Measurements from ENCODE around the gene YIPF4. TPM values are rescaled to one million over a fixed set of nuclear protein-coding genes. Genes with fewer than 3 reads are reported as not detected.
"Not testable (repeated sequence)": the region's sequence is repeated elsewhere in the genome, so short reads cannot be mapped to it uniquely, and the experiment has no call there.

Gene YIPF4
- polyA plus RNA-seq, 2 of the 4 experiments (the other 2 are of a cell fraction), result 31.4 to 54.1 TPM

DNA sequence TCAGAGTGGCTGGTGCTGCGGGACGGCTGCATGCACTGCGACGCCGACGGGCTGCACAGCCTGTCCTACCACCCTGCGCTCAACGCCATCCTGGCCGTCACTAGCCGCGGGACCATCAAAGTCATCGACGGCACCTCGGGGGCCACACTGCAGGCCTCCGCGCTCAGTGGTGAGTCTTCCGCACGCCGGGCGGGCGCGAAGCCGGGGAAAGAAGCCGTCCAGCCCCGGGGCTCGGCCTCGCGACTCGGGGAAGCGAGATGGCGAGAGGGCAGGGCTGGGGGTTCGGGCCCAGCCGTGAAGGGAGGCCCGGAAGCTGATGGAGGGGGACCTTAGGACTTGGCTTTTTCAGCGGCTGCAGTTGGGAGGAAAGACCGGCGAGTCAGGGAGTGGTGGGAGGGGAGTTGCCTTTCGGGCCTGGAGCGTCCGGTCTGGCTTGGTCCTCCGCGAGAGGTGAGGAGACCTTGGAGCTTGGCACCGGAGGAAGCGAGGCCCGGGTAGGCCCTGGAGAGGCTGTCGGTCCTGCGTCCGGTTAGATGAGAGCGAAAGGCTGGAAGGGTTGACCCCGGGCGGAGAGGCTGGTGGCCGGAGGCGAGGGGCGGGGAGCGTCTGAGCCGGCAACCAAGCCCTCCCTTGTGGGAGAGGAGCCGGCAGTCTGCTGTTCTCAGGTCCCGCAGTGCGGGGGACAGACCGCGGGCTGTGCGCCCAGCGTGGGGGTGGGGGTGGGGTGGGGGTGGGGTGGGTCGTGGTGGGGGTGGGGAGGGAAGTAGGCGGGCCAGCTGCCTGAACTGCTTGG lies 79.8 kb downstream of the YIPF4 start:
- Histone ChIP-seq H3K4me1 (peaks cover 33% of the 10 kb centered on the region), H3K27ac (peak overlapping the region; percentile 96), H3K4me3 (peak overlapping the region; percentile 97), H3K9me3 (no peaks in the 10 kb centered on the region), H3K4me2 (peak overlapping the region; percentile 94)
- TF ChIP-seq PHF8 (IDR thresholded peaks at IDR 0.05; ENCODE audit: borderline replicate concordance, low read depth), result peak; percentile 71
- TF ChIP-seq SREBF2 (IDR thresholded peaks at IDR 0.05), result no peak
- TF ChIP-seq KDM5A (IDR thresholded peaks at IDR 0.05), result peak; percentile 46
- WGBS (ENCODE audit: missing lambda C conversion rate), result under 1% methylated on average over 34 of the region's 65 CpGs
- CTCF ChIA-PET, result interaction anchor here (1.0 kb wide), 1 partner anchor 81 kb away, joined by 3 read pairs; no protein-coding TSS in a partner anchor
- FAIRE-seq (no peak), ATAC-seq (peak; percentile 29 to 46), DNase-seq (ENCODE audit: low read depth in 1 of 2, low spot score in 1 of 2) (peak in 1 of 2 experiments; percentile 56)
- POLR2A ChIA-PET, result interaction anchor here (0.6 to 1.0 kb wide), 4 partner anchors 45 to 192 kb away, joined by 3 to 5 read pairs (median 3); partner anchors contain the start of gene SLC30A6

DNA sequence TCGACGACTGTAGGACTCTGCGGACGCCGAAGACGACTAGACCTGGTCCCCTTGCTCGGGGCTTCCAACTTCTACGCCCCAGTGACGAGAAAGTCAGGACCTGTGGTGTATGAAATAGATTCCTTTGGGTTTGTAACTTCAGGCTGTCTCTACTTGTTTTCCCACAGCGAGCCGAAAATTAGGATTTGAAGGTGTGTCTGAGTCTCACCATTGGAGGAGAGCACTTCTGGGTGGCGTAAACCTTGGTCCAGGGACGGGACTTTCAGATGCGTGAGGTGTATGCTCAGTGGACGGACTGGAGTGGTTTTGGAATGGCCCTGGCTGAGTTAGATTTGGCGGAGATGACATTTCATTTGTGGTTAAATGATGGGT lies 80.4 kb downstream of the YIPF4 start:
- WGBS (ENCODE audit: missing lambda C conversion rate), result 5% methylated on average over 16 of the region's 16 CpGs
- ATAC-seq (peak in 1 of 2 experiments; percentile 9; a peak in 3 of 6 replicates), DNase-seq (ENCODE audit: low read depth in 1 of 2, low spot score in 1 of 2) (peak in 1 of 2 experiments; percentile 35), FAIRE-seq (no peak)
- Histone ChIP-seq H3K4me1 (peaks cover 36% of the 10 kb centered on the region), H3K4me3 (peak overlapping the region; percentile 97), H3K9me3 (no peaks in the 10 kb centered on the region), H3K4me2 (peak overlapping the region; percentile 94), H3K27ac (peak overlapping the region; percentile 96)
- CTCF ChIA-PET, result interaction anchor here (1.0 kb wide), 1 partner anchor 80 kb away, joined by 3 read pairs; no protein-coding TSS in a partner anchor
- POLR2A ChIA-PET, result interaction anchor here (0.6 to 1.0 kb wide), 3 partner anchors 44 to 193 kb away, joined by 3 to 5 read pairs (median 3); partner anchors contain the start of gene SLC30A6
- TF ChIP-seq NPAS2 (CRISPR knock-in tag; IDR thresholded peaks at IDR 0.05; ENCODE audit: borderline replicate concordance) (no peak), MYC (IDR thresholded peaks at IDR 0.05; ENCODE audit: borderline replicate concordance, low read length) (no peak), CHD4 (IDR thresholded peaks at IDR 0.05; ENCODE audit: borderline replicate concordance) (no peak), POLR2A (IDR thresholded peaks at IDR 0.05; ENCODE audit: low read length) (no peak), EHF (CRISPR knock-in tag; IDR thresholded peaks at IDR 0.05) (no peak), PHF8 (IDR thresholded peaks at IDR 0.05; ENCODE audit: borderline replicate concordance, low read depth) (no peak), ESRRA (IDR thresholded peaks at IDR 0.05; ENCODE audit: borderline replicate concordance, low read length) (no peak), RCOR1 (IDR thresholded peaks at IDR 0.05; ENCODE audit: low read depth, low read length) (no peak)
- TF ChIP-seq, protein P1, sequence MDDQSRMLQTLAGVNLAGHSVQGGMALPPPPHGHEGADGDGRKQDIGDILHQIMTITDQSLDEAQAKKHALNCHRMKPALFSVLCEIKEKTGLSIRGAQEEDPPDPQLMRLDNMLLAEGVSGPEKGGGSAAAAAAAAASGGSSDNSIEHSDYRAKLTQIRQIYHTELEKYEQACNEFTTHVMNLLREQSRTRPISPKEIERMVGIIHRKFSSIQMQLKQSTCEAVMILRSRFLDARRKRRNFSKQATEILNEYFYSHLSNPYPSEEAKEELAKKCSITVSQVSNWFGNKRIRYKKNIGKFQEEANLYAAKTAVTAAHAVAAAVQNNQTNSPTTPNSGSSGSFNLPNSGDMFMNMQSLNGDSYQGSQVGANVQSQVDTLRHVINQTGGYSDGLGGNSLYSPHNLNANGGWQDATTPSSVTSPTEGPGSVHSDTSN (IDR thresholded peaks at IDR 0.05), result no peak
- TF ChIP-seq, protein P2, sequence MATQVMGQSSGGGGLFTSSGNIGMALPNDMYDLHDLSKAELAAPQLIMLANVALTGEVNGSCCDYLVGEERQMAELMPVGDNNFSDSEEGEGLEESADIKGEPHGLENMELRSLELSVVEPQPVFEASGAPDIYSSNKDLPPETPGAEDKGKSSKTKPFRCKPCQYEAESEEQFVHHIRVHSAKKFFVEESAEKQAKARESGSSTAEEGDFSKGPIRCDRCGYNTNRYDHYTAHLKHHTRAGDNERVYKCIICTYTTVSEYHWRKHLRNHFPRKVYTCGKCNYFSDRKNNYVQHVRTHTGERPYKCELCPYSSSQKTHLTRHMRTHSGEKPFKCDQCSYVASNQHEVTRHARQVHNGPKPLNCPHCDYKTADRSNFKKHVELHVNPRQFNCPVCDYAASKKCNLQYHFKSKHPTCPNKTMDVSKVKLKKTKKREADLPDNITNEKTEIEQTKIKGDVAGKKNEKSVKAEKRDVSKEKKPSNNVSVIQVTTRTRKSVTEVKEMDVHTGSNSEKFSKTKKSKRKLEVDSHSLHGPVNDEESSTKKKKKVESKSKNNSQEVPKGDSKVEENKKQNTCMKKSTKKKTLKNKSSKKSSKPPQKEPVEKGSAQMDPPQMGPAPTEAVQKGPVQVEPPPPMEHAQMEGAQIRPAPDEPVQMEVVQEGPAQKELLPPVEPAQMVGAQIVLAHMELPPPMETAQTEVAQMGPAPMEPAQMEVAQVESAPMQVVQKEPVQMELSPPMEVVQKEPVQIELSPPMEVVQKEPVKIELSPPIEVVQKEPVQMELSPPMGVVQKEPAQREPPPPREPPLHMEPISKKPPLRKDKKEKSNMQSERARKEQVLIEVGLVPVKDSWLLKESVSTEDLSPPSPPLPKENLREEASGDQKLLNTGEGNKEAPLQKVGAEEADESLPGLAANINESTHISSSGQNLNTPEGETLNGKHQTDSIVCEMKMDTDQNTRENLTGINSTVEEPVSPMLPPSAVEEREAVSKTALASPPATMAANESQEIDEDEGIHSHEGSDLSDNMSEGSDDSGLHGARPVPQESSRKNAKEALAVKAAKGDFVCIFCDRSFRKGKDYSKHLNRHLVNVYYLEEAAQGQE (IDR thresholded peaks at IDR 0.05), result no peak

DNA sequence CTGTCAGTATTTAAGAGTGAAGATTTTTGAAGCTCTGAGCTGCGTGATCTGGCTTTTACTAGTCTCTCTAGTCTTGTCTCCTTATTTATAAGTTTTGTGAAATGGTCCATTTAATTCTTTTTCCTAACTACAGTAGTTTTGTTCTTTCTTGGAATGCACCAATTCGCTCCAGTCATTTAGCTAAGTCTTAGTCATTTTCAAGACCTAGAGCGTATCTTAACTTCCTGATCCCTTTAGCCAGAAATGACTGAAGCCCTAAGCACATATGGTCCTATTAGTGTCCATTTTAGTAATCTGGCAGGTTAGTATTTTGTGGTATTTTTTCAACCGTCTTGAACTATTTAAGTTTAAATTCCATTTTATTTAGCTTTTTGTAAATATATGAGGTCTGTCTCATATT lies 82.7 kb downstream of the YIPF4 start:
- Histone ChIP-seq H3K4me2 (peak overlapping the region; percentile 94), H3K9me3 (no peaks in the 10 kb centered on the region), H3K27ac (no peak overlapping the region), H3K4me1 (peaks cover 52% of the 10 kb centered on the region), H3K4me3 (no peak overlapping the region)
- 90% methylated on average over 4 of the region's 4 CpGs for WGBS (ENCODE audit: missing lambda C conversion rate)
- no peak for DNase-seq (ENCODE audit: low read depth in 1 of 2, low spot score in 1 of 2)
- TF ChIP-seq MYC (IDR thresholded peaks at IDR 0.05; ENCODE audit: borderline replicate concordance, low read length) (no peak), CHD4 (IDR thresholded peaks at IDR 0.05; ENCODE audit: borderline replicate concordance) (no peak)
- no peak for FAIRE-seq
- ATAC-seq, result no peak
- CTCF ChIA-PET, result interaction anchor here (0.7 kb wide), 1 partner anchor 320 kb away, joined by 3 read pairs; no protein-coding TSS in a partner anchor
- POLR2A ChIA-PET, result no interaction called here

DNA sequence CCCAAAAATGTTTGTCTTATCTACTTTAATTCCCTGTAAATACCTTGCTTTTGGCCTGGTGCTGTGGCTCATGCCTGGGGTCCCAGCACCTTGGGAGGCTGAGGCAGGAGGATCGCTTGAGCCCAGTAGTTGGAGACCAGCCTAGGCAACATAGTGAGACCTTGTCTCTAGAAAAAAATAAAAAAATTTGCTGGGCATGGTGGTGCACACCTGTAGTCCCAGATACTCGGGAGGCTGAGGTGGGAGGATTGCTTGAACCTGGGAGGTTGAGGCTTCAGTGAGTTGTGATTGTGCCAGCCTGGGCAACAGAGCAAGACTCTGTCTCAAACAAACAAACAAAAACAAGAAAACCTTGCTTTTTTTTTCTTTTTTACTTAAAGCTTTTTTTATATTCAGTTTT lies 85.3 kb downstream of the YIPF4 start:
- ATAC-seq; H3K9me3 ChIP-seq; POLR2A ChIA-PET; FAIRE-seq; DNase-seq (ENCODE audit: low read depth in 1 of 2, low spot score in 1 of 2); H3K4me3 ChIP-seq; CTCF ChIA-PET; H3K27ac ChIP-seq: not testable (repeated sequence)
- peaks cover 46% of the 10 kb centered on the region for H3K4me1 ChIP-seq
- H3K4me2 ChIP-seq, result peak overlapping the region; percentile 34; the same call in 1 of the 3 replicates
- WGBS (ENCODE audit: missing lambda C conversion rate), result 89% methylated on average over 2 of the region's 2 CpGs
